HEK293 (cell line): ENCODE data around the gene DCUN1D2.

Source experiments
- CTCF ChIA-PET: fragments of 350-600 bp; formaldehyde crosslinking; extraction: SDS; loops from one replicate; lab custom pipeline; 2021; ENCODE audit warnings: antibody characterized with exemption; lab: Yijun Ruan, JAX
- POLR2A ChIA-PET: fragments of 300-600 bp; formaldehyde crosslinking; extraction: SDS; loops from one replicate; lab custom pipeline; 2020; ENCODE audit warnings: antibody characterized with exemption, inconsistent platforms; lab: Yijun Ruan, JAX
- H3K27ac ChIP-seq: fragments of 200-500 bp; sonication (Bioruptor generic); 2 replicates; pipeline ENCODE4 v1.5.1; 2014; ENCODE audit warnings: low read depth, low read length, control low read depth, inconsistent platforms; ENCODE audit errors: extremely low read depth
- H3K36me3 ChIP-seq, 2 experiments: fragments of 200-500 bp in 1 of 2; sonication (Bioruptor generic) in 1 of 2; 1 replicate in 1 of 2; 2 replicates in 1 of 2; pipeline ENCODE4 v1.5.1; 2014 to 2017; ENCODE audit warnings: inconsistent platforms in 2 of 2, low read length in 2 of 2; ENCODE audit not compliant: control insufficient read depth in 2 of 2, insufficient read depth in 1 of 2
- H3K4me1 ChIP-seq: fragments of 200-500 bp; sonication (Bioruptor generic); 2 replicates; pipeline ENCODE4 v1.5.1; 2014; ENCODE audit warnings: mild to moderate bottlenecking, low read length, inconsistent platforms; ENCODE audit not compliant: control insufficient read depth, insufficient read depth
- H3K4me3 ChIP-seq: 2 replicates; pipeline ENCODE4 v1.5.1; 2011; ENCODE audit warnings: low read depth, mild to moderate bottlenecking, control low read depth, low read length, moderate library complexity
- H3K9me3 ChIP-seq: fragments of 200-500 bp; sonication (Bioruptor generic); 2 replicates; pipeline ENCODE4 v1.5.1; 2014; ENCODE audit warnings: low read depth, low read length, inconsistent platforms; ENCODE audit not compliant: control insufficient read depth, insufficient read depth
- EGR2 ChIP-seq: fragments of 450-650 bp; formaldehyde crosslinking; IDR thresholded peaks from 2 replicates; pipeline ENCODE4 v1.5.1; 2016; ENCODE audit warnings: low read depth, missing biosample characterization, missing genetic modification characterization
- KLF1 ChIP-seq: fragments of 450-650 bp; formaldehyde crosslinking; IDR thresholded peaks from 2 replicates; pipeline ENCODE4 v1.5.1; 2016; ENCODE audit warnings: missing biosample characterization, missing genetic modification characterization
- KLF7 ChIP-seq: fragments of 450-650 bp; formaldehyde crosslinking; IDR thresholded peaks from 2 replicates; pipeline ENCODE4 v1.5.1; 2016; ENCODE audit warnings: missing biosample characterization, missing genetic modification characterization, borderline replicate concordance
- KLF9 ChIP-seq: fragments of 450-650 bp; formaldehyde crosslinking; IDR thresholded peaks from 2 replicates; pipeline ENCODE4 v1.5.1; 2016; ENCODE audit warnings: missing biosample characterization, missing genetic modification characterization, low read depth
- WT1 ChIP-seq: fragments of 450-650 bp; formaldehyde crosslinking; IDR thresholded peaks from 2 replicates; pipeline ENCODE4 v1.5.1; 2016; ENCODE audit warnings: missing biosample characterization, missing genetic modification characterization
- ZBTB21 ChIP-seq: fragments of 450-650 bp; formaldehyde crosslinking; IDR thresholded peaks from 2 replicates; pipeline ENCODE4 v1.5.1; 2017; ENCODE audit warnings: missing biosample characterization, missing genetic modification characterization
- ZFP3 ChIP-seq: fragments of 450-650 bp; formaldehyde crosslinking; IDR thresholded peaks from 2 replicates; pipeline ENCODE4 v1.5.1; 2016; ENCODE audit warnings: low read depth, missing biosample characterization, missing genetic modification characterization
- ZNF121 ChIP-seq: fragments of 450-650 bp; formaldehyde crosslinking; IDR thresholded peaks from 2 replicates; pipeline ENCODE4 v1.5.1; 2016; ENCODE audit warnings: missing biosample characterization, missing genetic modification characterization
- ZNF280C ChIP-seq: fragments of 450-650 bp; formaldehyde crosslinking; IDR thresholded peaks from 2 replicates; pipeline ENCODE4 v1.5.1; 2016; ENCODE audit warnings: missing biosample characterization, missing genetic modification characterization
- ZNF335 ChIP-seq: fragments of 450-650 bp; formaldehyde crosslinking; conservative IDR thresholded peaks from 2 replicates; pipeline ENCODE4 v1.5.1; 2016; ENCODE audit warnings: missing biosample characterization, missing genetic modification characterization
- ZNF37A ChIP-seq: fragments of 450-650 bp; IDR thresholded peaks from 2 replicates; pipeline ENCODE4 v1.5.1; 2018; ENCODE audit warnings: missing biosample characterization, missing genetic modification characterization
- ZNF518A ChIP-seq: fragments of 450-650 bp; formaldehyde crosslinking; conservative IDR thresholded peaks from 2 replicates; pipeline ENCODE4 v1.5.1; 2016; ENCODE audit warnings: low read depth, missing biosample characterization, missing genetic modification characterization
- ZNF558 ChIP-seq: fragments of 450-650 bp; formaldehyde crosslinking; IDR thresholded peaks from 2 replicates; pipeline ENCODE4 v1.5.1; 2016; ENCODE audit warnings: missing biosample characterization, missing genetic modification characterization
- ZNF561 ChIP-seq: fragments of 450-650 bp; IDR thresholded peaks from 2 replicates; pipeline ENCODE4 v1.5.1; 2018; ENCODE audit warnings: missing biosample characterization, missing genetic modification characterization, borderline replicate concordance
- ZNF600 ChIP-seq: fragments of 450-650 bp; formaldehyde crosslinking; IDR thresholded peaks from 2 replicates; pipeline ENCODE4 v1.5.1; 2016; ENCODE audit warnings: missing biosample characterization, missing genetic modification characterization
- ZNF645 ChIP-seq: fragments of 450-650 bp; formaldehyde crosslinking; IDR thresholded peaks from 2 replicates; pipeline ENCODE4; 2016; ENCODE audit warnings: missing biosample characterization, missing genetic modification characterization
- ZSCAN30 ChIP-seq: fragments of 450-650 bp; IDR thresholded peaks from 2 replicates; pipeline ENCODE4 v1.5.1; 2018; ENCODE audit warnings: missing biosample characterization, mild to moderate bottlenecking, missing genetic modification characterization, moderate library complexity

The DCUN1D2 gene

GRCh38 chr13:113425941-113426590 lies 64.4 kb downstream of the DCUN1D2 start (continued):
- TF ChIP-seq ZNF518A (tag by site-specific recombination), result no peak
- TF ChIP-seq ZNF37A (tag by site-specific recombination), result no peak
- 0 out of 2 replicates have a peak, but pooled peaks have one; percentile 41 for TF ChIP-seq WT1 (tag by site-specific recombination)
- peak; percentile 50; the same call in 1 of the 2 replicates for TF ChIP-seq KLF1 (tag by site-specific recombination)

GRCh38 chr13:113423520-113424163 lies 66.9 kb downstream of the DCUN1D2 start:
- Histone ChIP-seq H3K4me1 (no peaks in the 10 kb centered on the region), H3K4me3 (no peak overlapping the region), H3K27ac (no peak overlapping the region), H3K9me3 (no peaks in the 10 kb centered on the region), H3K36me3 (no peaks in the 10 kb centered on the region)
- POLR2A ChIA-PET, result no interaction called here
- CTCF ChIA-PET, result interaction anchor here (1.3 kb wide), 1 partner anchor 35 kb away, joined by 3 read pairs; no protein-coding TSS in a partner anchor
- TF ChIP-seq ZNF121 (tag by site-specific recombination) (no peak), ZNF558 (tag by site-specific recombination) (no peak), ZNF600 (tag by site-specific recombination) (peak; percentile 48; the same call in 1 of the 2 replicates), ZSCAN30 (tag by site-specific recombination) (no peak)

GRCh38 chr13:113422807-113423519 lies 67.5 kb downstream of the DCUN1D2 start:
- ChIA-PET POLR2A (no interaction called here), CTCF (interaction anchor here (1.3 kb wide), 1 partner anchor 35 kb away, joined by 3 read pairs; no protein-coding TSS in a partner anchor)
- TF ChIP-seq ZBTB21 (no peak), ZNF280C (tag by site-specific recombination) (no peak), KLF1 (tag by site-specific recombination) (no peak), ZNF561 (tag by site-specific recombination) (no peak), KLF9 (tag by site-specific recombination) (no peak), EGR2 (tag by site-specific recombination) (no peak), KLF7 (tag by site-specific recombination) (no peak), ZFP3 (no peak), ZNF645 (tag by site-specific recombination) (no peak), ZNF335 (tag by site-specific recombination) (no peak)
- H3K27ac ChIP-seq, result no peak overlapping the region
- no peaks in the 10 kb centered on the region for H3K36me3 ChIP-seq
- H3K4me1 ChIP-seq, result no peaks in the 10 kb centered on the region
- no peaks in the 10 kb centered on the region for H3K9me3 ChIP-seq
- H3K4me3 ChIP-seq, result no peak overlapping the region
